Adipocyte (in vitro differentiated cells): ENCODE measurements around the gene LEF1.
A peak's percentile ranks its signal among the peaks of the same experiment; 100 is the strongest.

Experiments
- DNase-seq: peaks from one replicate; pipeline ENCODE4 v3.0.0-alpha.2; 2015; ENCODE audit warnings: low read depth
- H3K27me3 ChIP-seq: replicated peaks from 2 replicates; pipeline ENCODE4 v1.7.0; 2013; ENCODE audit warnings: mild to moderate bottlenecking, low read length, moderate library complexity; ENCODE audit not compliant: control insufficient read depth, insufficient read depth
- H3K36me3 ChIP-seq: 2 replicates; pipeline ENCODE4 v1.7.0; 2013; ENCODE audit warnings: low read length, mild to moderate bottlenecking, moderate library complexity; ENCODE audit not compliant: control insufficient read depth, insufficient read depth, severe bottlenecking
- H3K4me1 ChIP-seq: 2 replicates; pipeline ENCODE4 v1.7.0; 2013; ENCODE audit warnings: mild to moderate bottlenecking, low read length, moderate library complexity; ENCODE audit not compliant: control insufficient read depth, insufficient read depth
- H3K4me3 ChIP-seq: 2 replicates; pipeline ENCODE4 v1.7.0; 2013; ENCODE audit warnings: mild to moderate bottlenecking, low read length, moderate library complexity
- H3K9ac ChIP-seq: 2 replicates; pipeline ENCODE4 v1.7.0; 2013; ENCODE audit warnings: mild to moderate bottlenecking, low read length, moderate library complexity
- H3K9me3 ChIP-seq: 2 replicates; pipeline ENCODE4 v1.7.0; 2013; ENCODE audit warnings: mild to moderate bottlenecking, low read length, moderate library complexity; ENCODE audit not compliant: control insufficient read depth

The LEF1 gene

DNA sequence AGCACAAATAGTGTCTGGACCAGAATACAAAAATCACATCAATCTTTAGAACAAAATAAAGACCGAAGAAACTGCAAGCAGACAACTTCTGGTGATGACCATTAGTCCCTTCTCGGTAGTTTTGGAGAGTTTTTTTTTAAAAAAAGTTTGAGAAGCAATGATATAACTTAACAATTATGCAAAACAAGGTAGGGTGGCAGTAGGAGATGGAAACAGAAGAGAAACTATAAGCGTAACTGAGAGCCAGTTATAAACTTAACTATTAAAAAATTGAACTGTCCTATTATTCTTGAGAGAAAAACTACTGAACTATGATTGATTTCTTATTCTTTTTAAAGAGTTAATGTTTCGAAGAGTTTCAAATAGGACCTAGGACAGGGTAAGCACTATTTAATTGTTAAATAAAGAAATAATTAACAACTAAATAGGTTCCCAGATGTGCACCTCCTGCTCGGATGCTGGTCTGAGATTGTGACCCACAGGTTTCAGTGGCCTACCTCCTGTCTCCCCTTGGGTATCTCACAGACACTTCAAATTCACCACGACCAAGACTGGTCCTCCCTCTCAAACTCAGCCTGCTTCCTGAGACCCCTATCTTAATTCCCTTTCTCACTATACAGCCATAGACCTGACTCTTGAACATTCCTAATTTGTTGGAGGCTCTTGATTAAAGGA, 81.3 kb downstream of the LEF1 start:
- H3K9ac ChIP-seq = no peak overlapping the region
- no peak for DNase-seq
- H3K4me1 ChIP-seq = no peaks in the 10 kb centered on the region
- H3K4me3 ChIP-seq = no peak overlapping the region
- H3K27me3 ChIP-seq = no peaks in the 10 kb centered on the region
- H3K36me3 ChIP-seq = no peaks in the 10 kb centered on the region
- no peaks in the 10 kb centered on the region for H3K9me3 ChIP-seq

DNA sequence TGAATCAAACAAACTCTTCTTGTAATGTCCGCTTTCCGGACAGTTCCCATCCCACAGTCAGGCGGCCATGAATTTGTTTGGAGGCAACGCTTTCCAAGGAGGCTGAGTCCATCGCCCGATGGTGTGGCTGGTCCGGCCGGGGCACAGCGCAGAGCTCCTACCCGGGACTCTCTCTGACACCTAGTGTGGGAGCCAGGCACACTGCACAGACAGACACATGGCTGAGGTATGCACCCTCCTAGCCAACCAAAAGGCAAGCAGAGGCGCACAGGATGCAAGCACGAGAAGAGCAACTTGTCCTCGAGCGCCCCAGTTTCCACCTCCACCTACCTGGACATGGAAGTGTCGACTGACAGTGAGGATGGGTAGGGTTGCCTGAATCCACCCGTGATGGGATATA, 87.5 kb downstream of the LEF1 start:
- DNase-seq = no peak
- no peaks in the 10 kb centered on the region for H3K27me3 ChIP-seq
- H3K4me3 ChIP-seq = no peak overlapping the region
- H3K36me3 ChIP-seq = no peaks in the 10 kb centered on the region
- no peaks in the 10 kb centered on the region for H3K9me3 ChIP-seq
- H3K4me1 ChIP-seq = peaks cover 4% of the 10 kb centered on the region
- no peak overlapping the region for H3K9ac ChIP-seq

DNA sequence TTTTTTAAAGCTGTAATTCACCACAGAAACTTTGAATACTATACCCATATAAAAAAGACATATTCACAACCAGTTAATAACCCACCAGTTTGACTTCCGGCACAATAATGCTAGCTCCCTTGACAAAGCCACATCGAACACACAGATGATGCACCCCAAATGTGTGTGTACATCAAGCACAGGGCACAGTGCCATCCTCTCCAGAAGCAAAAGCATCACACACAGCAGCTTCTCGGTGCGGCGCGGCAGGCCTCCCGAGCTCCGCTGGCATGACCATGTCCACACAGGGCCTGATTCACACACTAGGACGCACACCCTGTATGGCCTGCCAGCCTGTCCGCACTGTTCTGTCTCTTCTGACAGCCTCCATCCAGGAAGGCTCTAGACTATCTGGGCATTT, 88.0 kb downstream of the LEF1 start:
- no peaks in the 10 kb centered on the region for H3K27me3 ChIP-seq
- H3K4me3 ChIP-seq = no peak overlapping the region
- DNase-seq = no peak
- peaks cover 4% of the 10 kb centered on the region for H3K4me1 ChIP-seq
- H3K36me3 ChIP-seq = no peaks in the 10 kb centered on the region
- H3K9ac ChIP-seq = no peak overlapping the region
- H3K9me3 ChIP-seq = no peaks in the 10 kb centered on the region

DNA sequence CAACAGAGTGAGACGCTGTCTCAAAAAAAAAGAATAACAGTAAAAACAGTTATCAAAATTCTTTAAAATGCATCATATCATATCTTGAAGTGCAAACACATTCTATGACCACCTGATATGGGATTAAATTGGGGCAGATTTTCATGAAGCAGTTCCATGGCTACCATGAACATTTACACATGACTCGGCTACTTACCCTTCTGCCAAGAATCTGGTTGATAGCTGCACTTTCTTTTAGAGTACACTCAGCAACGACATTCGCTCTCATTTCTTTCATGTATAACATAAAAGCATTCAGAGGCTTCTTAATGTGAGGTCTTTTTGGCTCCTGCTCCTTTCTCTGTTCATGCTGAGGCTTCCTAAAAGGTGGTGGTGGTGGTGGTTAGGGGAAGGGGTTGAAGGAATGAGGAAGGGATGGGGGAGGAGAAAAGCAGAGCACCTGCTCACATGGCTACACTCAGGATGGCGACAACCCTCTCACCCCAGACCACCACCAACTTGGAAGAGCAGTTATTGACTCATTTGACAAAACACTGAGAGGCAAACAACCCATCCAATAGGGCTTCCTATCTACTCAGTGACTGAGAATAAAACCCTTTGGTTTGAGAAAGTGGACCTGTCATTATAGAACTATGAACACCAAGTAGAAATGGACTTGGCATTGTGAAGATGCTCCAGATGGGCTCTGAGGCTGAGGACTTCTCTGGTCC, 90.6 kb downstream of the LEF1 start:
- Histone ChIP-seq H3K4me3 (no peak overlapping the region), H3K27me3 (peaks cover 3% of the 10 kb centered on the region), H3K4me1 (peaks cover 4% of the 10 kb centered on the region), H3K36me3 (no peaks in the 10 kb centered on the region), H3K9me3 (no peaks in the 10 kb centered on the region), H3K9ac (no peak overlapping the region)
- DNase-seq = no peak

DNA sequence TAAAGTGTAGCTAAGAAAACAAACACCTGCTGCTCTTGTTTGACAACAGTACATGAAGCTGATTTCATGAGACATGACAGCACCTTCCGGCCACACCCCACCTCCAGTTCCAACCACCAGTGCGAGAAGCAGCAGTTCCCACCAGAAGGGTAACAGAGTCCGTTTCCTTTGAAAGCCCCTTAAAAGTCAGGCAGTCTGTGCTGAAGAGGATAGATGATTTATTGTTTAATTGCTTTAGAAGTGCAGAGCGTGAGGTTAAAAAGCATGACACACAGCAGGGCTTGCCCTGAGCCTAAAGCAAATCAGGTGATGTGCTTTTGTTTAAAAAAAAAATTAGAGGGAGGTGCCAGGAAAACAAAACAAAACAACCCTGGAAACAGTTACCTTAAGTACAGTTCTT, 96.4 kb downstream of the LEF1 start:
- DNase-seq = no peak
- H3K36me3 ChIP-seq = no peaks in the 10 kb centered on the region
- H3K27me3 ChIP-seq = peaks cover 10% of the 10 kb centered on the region
- no peak overlapping the region for H3K4me3 ChIP-seq
- H3K9ac ChIP-seq = no peak overlapping the region
- no peaks in the 10 kb centered on the region for H3K9me3 ChIP-seq
- H3K4me1 ChIP-seq = peaks cover 7% of the 10 kb centered on the region

DNA sequence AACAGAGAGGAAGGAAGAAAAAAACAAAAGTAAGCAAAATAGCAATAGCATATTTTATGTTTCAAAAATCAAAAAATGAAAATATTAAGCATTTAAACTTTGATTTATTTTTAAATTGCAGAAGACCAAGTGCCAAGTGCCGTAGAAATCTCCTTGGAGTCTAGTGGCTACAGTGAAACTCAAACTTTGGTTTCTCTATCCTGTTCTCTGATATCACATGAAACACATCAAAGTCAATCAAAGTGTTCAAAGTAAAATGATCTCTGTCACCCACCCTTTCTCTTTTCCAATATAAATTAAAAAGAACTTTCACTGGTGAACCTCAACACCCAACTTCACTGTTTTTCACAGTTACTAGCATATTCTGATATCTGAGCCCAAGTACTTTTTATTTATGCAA, 98.0 kb downstream of the LEF1 start:
- peaks cover 10% of the 10 kb centered on the region for H3K27me3 ChIP-seq
- no peak overlapping the region for H3K4me3 ChIP-seq
- H3K36me3 ChIP-seq = no peaks in the 10 kb centered on the region
- H3K9ac ChIP-seq = no peak overlapping the region
- H3K4me1 ChIP-seq = peaks cover 7% of the 10 kb centered on the region
- no peaks in the 10 kb centered on the region for H3K9me3 ChIP-seq
- no peak for DNase-seq

DNA sequence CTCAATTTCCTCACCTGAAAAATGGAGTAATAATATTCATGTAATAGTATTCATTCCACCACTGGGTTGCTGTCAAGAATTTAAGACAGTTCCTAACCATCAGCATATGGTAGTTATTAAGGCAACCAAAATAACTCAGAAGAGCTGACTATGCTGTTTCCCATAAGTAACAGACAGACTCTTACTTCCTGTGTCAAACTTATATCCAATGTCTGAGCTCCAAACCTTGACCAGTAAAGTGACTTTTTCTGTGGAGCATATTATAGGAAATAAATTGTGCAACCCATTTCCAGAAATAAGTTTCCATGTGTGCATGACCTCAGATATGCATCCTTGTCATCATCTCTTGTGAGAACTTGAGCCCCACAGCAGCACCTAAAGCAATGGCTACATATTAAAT, 100.3 kb downstream of the LEF1 start:
- Histone ChIP-seq H3K4me1 (peaks cover 7% of the 10 kb centered on the region), H3K9me3 (no peaks in the 10 kb centered on the region)

DNA sequence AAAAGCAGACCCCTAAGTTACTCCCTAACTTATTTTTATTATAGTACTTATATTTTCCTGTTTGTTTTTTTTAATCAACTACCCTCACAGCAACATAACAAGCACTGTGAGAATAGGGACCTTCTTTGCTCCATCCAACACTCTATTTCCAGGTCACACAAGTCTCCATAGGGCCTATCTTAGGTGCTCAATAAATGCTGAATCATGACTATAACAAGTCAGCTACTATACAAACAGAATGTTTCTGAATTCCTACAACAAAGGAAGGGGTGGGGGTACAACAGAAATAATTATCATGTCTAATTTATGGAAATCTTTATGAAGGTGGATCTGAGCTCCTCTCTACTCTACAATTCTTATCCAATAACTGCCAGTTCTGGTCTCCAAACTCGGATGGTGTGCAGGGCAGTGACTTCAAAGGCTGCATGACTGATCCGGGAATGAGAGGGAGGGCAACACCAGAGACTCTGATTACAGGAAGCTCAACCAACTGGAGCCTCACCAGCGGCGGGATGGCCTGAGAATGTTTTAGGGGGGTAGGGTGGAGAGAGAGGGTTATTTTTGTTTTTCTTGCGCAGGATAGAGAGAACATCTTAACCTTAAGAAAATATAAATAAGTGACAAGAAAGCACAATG, 107.9 kb downstream of the LEF1 start:
- DNase-seq = peak; percentile 15
- H3K4me1 ChIP-seq = peaks cover 6% of the 10 kb centered on the region
- no peaks in the 10 kb centered on the region for H3K36me3 ChIP-seq
- H3K9ac ChIP-seq = no peak overlapping the region
- no peak overlapping the region for H3K4me3 ChIP-seq
- no peaks in the 10 kb centered on the region for H3K9me3 ChIP-seq
- peaks cover 3% of the 10 kb centered on the region for H3K27me3 ChIP-seq

More for the DNA sequence above, 100.3 kb downstream of the LEF1 start:
- Histone ChIP-seq H3K36me3 (no peaks in the 10 kb centered on the region), H3K27me3 (peaks cover 6% of the 10 kb centered on the region), H3K9ac (no peak overlapping the region), H3K4me3 (no peak overlapping the region)
- DNase-seq = peak; percentile 24

DNA sequence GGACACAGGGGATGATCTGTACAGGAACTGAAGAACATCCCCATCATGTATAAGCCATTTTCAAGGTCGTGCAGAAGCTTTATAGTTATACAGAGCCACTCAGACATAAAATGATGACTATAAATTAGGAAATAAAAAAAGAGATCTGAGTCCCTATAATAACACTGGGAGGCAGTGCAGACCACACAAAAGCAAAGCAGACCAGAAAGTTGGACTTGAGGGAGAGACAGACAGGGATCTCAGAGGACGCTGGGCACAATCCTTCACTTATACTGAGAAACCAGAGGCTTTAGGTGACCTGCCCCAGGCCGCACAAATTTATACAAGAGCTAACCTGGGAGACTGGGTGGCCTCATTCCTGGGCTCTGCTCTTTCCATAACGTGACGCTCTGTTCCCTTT, 108.6 kb downstream of the LEF1 start:
- Histone ChIP-seq H3K36me3 (no peaks in the 10 kb centered on the region), H3K9ac (no peak overlapping the region), H3K4me3 (no peak overlapping the region), H3K4me1 (peaks cover 6% of the 10 kb centered on the region), H3K27me3 (peaks cover 3% of the 10 kb centered on the region), H3K9me3 (no peaks in the 10 kb centered on the region)
- peak; percentile 70 for DNase-seq

DNA sequence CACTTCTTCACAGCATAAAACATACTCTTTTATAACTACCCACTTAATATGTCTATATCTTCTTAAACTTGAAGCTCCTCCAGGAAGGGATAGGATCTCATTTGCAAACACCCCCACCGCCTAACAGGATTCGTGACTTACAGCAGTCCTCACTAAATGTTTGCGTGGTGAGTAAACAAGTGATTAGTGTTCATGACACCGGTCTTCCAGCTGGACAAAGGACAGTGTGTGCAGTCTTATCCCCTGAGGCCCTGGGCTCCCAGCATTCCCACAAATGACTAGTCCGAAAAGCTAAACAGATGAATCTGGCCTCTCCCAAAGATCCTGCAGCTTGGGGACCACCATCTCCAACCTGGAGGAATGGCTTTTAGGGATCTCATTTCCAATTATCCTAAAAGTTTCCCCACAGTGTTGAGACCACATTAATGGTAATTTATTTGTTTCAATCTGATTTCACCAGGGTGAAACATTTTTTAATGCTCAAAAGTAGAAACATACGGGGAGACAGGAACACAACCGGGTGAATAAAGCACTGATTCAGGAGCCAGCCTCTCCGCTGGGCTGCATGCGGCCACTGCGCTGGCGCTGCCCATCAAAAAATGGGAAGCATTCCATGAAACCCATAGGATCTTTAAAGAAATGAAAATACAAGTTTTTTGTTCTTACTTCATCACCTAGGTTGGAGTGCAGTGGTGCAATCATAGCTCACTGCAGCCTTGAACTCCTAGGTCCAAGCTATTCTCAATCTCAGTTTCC, 109.9 kb downstream of the LEF1 start:
- Histone ChIP-seq H3K9ac (no peak overlapping the region), H3K4me1 (peaks cover 6% of the 10 kb centered on the region), H3K9me3 (no peaks in the 10 kb centered on the region), H3K36me3 (no peaks in the 10 kb centered on the region), H3K4me3 (no peak overlapping the region), H3K27me3 (peaks cover 3% of the 10 kb centered on the region)
- DNase-seq = peak; percentile 53

DNA sequence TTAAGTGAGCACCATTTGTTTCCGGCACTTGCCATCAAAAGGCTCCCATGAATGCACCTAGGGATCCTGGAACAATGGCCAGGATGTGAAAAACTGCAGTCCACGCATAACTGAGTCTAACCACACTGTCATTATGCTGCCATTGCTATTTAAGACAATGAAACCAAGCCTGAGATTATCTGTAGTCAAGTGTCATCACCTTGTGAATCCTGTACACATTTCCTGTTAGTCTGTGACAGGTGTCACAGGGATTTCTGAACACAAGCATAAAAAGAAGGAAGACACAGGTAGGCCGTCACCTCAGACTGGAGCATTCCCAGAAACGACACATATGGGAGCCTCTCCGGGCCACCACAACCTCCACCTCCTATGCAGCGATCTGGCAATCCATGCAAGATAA, 112.3 kb downstream of the LEF1 start:
- Histone ChIP-seq H3K4me1 (peaks cover 6% of the 10 kb centered on the region), H3K36me3 (no peaks in the 10 kb centered on the region), H3K27me3 (no peaks in the 10 kb centered on the region), H3K9me3 (no peaks in the 10 kb centered on the region), H3K4me3 (no peak overlapping the region), H3K9ac (no peak overlapping the region)
- no peak for DNase-seq
